ENCODE data around the gene ARHGEF6.

- no peak for TF ChIP-seq CTCF (IDR thresholded peaks at IDR 0.05; ENCODE audit: insufficient read depth, low read length, poor library complexity, severe bottlenecking)
- no peak for TF ChIP-seq EZH2phosphoT487 (conservative IDR thresholded peaks at IDR 0.05; ENCODE audit: low read length)
Observed at GRCh38 chrX:136660896-136661295, 119.8 kb downstream of the ARHGEF6 start.
